SK-N-SH (cell line): Measurements from ENCODE around the gene ENTHD1.

Experiments
- CTCF ChIP-seq: fragments of 200-600 bp; sonication (generic); IDR thresholded peaks from 2 replicates; pipeline ENCODE4 v1.6.1; 2017; ENCODE audit warnings: antibody characterized with exemption, mild to moderate bottlenecking, moderate library complexity
- EP300 ChIP-seq, 2 experiments: IDR thresholded peaks; 2 replicates each; pipeline versions ENCODE4 v1.4.0 to v1.6.1; 2012; ENCODE audit warnings: borderline replicate concordance in 1 of 2, low read depth in 1 of 2, low read length in 1 of 2
- EZH2phosphoT487 ChIP-seq: fragments of 200-600 bp; sonication (generic); IDR thresholded peaks from 2 replicates; pipeline ENCODE4 v1.6.1; 2017; ENCODE audit warnings: low read depth, mixed run types, mild to moderate bottlenecking, antibody characterized with exemption, moderate library complexity, borderline replicate concordance
- GABPA ChIP-seq: IDR thresholded peaks from 2 replicates; pipeline ENCODE4 v1.4.0; 2012; ENCODE audit warnings: low read depth, mild to moderate bottlenecking
- MAX ChIP-seq: IDR thresholded peaks from 2 replicates; pipeline ENCODE4 v1.4.0; 2012; ENCODE audit warnings: low read depth
- MXI1 ChIP-seq: IDR thresholded peaks from 2 replicates; pipeline ENCODE4 v1.6.1; 2012; ENCODE audit warnings: mild to moderate bottlenecking, low read depth, low read length, improper control_type of control experiment
- SMC3 ChIP-seq: IDR thresholded peaks from 2 replicates; pipeline ENCODE4 v1.6.1; 2012; ENCODE audit warnings: low read depth, low read length, improper control_type of control experiment
- TEAD4 ChIP-seq: IDR thresholded peaks from 2 replicates; pipeline ENCODE4 v1.4.0; 2012; ENCODE audit warnings: mild to moderate bottlenecking, borderline replicate concordance; ENCODE audit not compliant: insufficient read depth
- USF1 ChIP-seq: IDR thresholded peaks from 2 replicates; pipeline ENCODE4 v1.4.0; 2012; ENCODE audit warnings: low read depth, borderline replicate concordance
- USF2 ChIP-seq: fragments of 150-350 bp; IDR thresholded peaks from 2 replicates; pipeline ENCODE4 v1.6.1; 2017; ENCODE audit warnings: antibody characterized with exemption, low read length, low read depth, borderline replicate concordance

GRCh38 chr22:39821008-39821407 is 72.6 kb downstream of the ENTHD1 start:
- no peak for TF ChIP-seq USF1
- TF ChIP-seq TEAD4 = no peak
- no peak for TF ChIP-seq GABPA
- TF ChIP-seq CTCF = no peak
- no peak for TF ChIP-seq SMC3
- TF ChIP-seq USF2 = no peak
- no peak for TF ChIP-seq MXI1
- no peak for TF ChIP-seq MAX
- TF ChIP-seq EZH2phosphoT487 = no peak
- no peak for TF ChIP-seq EP300 (IDR thresholded peaks at IDR 0.05; ENCODE audit: borderline replicate concordance in 1 of 2, low read depth in 1 of 2, low read length in 1 of 2)
